Measurements from ENCODE around the gene CCNI.
A peak's percentile ranks its signal among the peaks of the same experiment; 100 is the strongest.
"Not testable (repeated sequence)": the region's sequence is repeated elsewhere in the genome, so short reads cannot be mapped to it uniquely, and the experiment has no call there.

The CCNI gene

DNA sequence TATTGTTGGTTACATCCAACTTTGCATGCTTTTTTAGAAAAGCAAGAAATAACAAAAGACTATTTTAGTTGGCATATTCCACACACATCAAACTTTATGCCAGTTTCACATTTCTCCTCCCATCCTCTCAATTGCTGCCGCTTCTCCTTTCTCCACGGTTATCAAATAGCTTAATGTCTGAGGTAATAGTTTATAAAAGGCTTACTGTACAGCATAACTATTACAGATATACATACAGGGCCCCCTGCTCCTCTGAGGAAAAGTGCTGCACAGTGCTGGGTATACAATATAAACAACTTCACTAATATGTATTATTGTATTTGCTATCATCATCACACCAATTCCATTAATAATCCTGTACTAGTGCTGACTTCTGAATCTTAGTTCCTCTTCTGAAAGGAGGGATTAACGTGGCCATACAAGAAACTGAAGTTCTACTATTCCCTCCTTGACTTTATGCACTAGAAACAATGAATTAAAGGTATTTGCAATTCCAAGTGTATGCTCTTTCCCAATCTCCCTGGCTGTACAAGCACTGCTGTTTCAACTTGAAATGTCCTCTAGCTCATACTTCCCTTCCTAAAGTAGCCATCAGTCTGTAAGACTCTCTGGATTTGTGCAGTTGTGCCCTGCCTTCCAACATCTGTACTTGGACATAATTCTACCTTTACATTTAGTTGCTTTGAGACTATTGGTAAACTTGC is 2.5 kb downstream of the CCNI start:
- DNase-seq (ENCODE audit: low read depth), result peak; percentile 31
- TF ChIP-seq, protein P1, sequence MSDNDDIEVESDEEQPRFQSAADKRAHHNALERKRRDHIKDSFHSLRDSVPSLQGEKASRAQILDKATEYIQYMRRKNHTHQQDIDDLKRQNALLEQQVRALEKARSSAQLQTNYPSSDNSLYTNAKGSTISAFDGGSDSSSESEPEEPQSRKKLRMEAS (IDR thresholded peaks at IDR 0.05; ENCODE audit: low read depth, low read length), result no peak
- TF ChIP-seq, protein P2, sequence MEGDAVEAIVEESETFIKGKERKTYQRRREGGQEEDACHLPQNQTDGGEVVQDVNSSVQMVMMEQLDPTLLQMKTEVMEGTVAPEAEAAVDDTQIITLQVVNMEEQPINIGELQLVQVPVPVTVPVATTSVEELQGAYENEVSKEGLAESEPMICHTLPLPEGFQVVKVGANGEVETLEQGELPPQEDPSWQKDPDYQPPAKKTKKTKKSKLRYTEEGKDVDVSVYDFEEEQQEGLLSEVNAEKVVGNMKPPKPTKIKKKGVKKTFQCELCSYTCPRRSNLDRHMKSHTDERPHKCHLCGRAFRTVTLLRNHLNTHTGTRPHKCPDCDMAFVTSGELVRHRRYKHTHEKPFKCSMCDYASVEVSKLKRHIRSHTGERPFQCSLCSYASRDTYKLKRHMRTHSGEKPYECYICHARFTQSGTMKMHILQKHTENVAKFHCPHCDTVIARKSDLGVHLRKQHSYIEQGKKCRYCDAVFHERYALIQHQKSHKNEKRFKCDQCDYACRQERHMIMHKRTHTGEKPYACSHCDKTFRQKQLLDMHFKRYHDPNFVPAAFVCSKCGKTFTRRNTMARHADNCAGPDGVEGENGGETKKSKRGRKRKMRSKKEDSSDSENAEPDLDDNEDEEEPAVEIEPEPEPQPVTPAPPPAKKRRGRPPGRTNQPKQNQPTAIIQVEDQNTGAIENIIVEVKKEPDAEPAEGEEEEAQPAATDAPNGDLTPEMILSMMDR (IDR thresholded peaks at IDR 0.05; ENCODE audit: low read depth, low read length), result no peak
- TF ChIP-seq POLR2A (IDR thresholded peaks at IDR 0.05; ENCODE audit: extremely low read depth, insufficient read length) (no peak), MYC (IDR thresholded peaks at IDR 0.05; ENCODE audit: low read depth, low read length) (no peak)
- peak overlapping the region; percentile 76 for H3K4me3 ChIP-seq (ENCODE audit: low read depth, low read length)

DNA sequence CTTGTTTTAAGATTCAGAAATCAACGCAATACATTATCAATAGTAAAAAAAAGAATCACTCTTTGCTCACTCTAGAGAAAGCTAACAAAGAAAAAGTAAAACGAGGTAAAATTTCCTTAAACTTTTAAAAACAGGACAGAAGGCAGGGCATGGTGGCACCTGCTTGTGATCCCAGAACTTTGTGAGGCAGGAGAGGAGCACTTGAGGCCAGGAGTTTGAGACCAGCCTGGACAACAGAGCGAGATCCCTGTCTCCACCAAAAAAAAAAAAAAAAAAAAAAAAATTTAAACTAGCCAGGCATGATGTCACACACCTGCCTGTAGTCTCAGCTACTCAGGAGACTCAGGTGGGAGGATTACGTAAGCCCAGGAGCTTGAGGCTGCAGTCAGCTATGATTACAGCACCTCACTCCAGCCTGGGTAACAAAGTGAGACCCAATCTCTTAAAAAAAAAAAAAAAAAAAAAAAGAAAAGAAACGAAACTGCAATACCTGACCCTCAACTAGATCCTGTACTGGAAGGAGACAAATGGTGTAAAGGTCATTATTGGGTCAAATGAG is 3.5 kb downstream of the CCNI start:
- TF ChIP-seq, protein P2 (IDR thresholded peaks at IDR 0.05; ENCODE audit: low read depth, low read length), result no peak
- TF ChIP-seq POLR2A (IDR thresholded peaks at IDR 0.05; ENCODE audit: extremely low read depth, insufficient read length) (no peak), MYC (IDR thresholded peaks at IDR 0.05; ENCODE audit: low read depth, low read length) (no peak)
- TF ChIP-seq, protein P1 (IDR thresholded peaks at IDR 0.05; ENCODE audit: low read depth, low read length), result no peak
- peak overlapping the region; percentile 76 for H3K4me3 ChIP-seq (ENCODE audit: low read depth, low read length)
- DNase-seq (ENCODE audit: low read depth), result no peak

DNA sequence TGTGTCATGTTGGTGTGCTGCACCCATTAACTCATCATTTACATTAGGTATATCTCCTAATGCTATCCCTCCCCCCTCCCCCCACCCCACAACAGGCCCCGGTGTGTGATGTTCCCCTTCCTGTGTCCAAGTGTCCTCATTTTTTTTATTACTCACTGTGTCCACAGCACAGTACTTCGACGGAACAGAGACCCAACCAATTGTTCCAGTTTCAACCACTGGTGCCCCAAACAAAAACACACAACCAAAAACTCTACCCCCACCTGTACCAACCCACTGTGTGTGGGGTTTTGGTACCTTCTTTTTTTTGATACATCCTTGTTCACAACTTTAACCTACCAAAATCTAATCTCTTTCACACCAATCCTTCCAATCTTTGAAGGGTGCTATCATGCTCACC is 6.3 kb downstream of the CCNI start:
- not testable (repeated sequence) for H3K4me3 ChIP-seq (ENCODE audit: low read depth, low read length); DNase-seq (ENCODE audit: low read depth)

DNA sequence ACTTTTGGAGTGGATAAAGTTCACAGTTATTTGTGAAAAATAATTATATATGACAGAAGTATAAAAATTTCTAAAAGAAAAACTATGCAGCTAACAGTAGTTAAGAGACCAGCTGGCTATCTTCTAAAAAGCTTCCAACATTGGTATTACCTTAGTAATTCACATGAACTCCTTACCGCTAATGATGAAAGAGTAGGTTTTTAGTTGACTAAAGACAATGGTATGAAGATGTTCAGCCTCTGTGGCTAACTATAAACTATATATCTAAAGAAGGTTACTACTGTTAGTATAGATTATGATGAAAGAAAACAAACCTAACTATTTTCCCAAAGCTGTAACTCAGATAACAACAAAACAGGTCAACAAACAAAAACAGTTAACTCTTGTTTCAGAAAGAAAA is 10.4 kb downstream of the CCNI start:
- TF ChIP-seq MYC (IDR thresholded peaks at IDR 0.05; ENCODE audit: low read depth, low read length), result no peak
- TF ChIP-seq, protein P2 (IDR thresholded peaks at IDR 0.05; ENCODE audit: low read depth, low read length), result no peak
- TF ChIP-seq, protein P1 (IDR thresholded peaks at IDR 0.05; ENCODE audit: low read depth, low read length), result no peak
- no peak for TF ChIP-seq POLR2A (IDR thresholded peaks at IDR 0.05; ENCODE audit: extremely low read depth, insufficient read length)
- no peak for DNase-seq (ENCODE audit: low read depth)
- no peak overlapping the region for H3K4me3 ChIP-seq (ENCODE audit: low read depth, low read length)

DNA sequence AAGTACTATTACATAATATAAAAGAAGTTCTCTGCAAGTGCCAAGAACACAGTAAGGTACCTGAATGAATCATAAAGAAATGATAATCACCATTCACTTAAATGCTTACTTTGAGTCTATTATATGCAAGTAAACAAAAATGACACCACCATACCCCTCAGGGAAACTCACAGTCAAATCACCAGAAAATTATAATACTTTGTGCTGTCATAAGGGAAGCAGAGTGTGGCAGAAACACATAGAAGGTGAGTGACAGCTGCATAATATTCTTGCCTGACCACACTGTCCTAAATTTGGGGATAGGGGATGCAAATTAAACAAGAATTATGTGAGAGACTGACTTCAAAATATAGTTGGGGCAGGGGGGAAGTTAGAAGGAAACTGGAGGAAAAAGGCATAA is 12.9 kb downstream of the CCNI start:
- TF ChIP-seq, protein P1 (IDR thresholded peaks at IDR 0.05; ENCODE audit: low read depth, low read length), result no peak
- TF ChIP-seq, protein P2 (IDR thresholded peaks at IDR 0.05; ENCODE audit: low read depth, low read length), result no peak
- no peak for TF ChIP-seq MYC (IDR thresholded peaks at IDR 0.05; ENCODE audit: low read depth, low read length)
- TF ChIP-seq POLR2A (IDR thresholded peaks at IDR 0.05; ENCODE audit: extremely low read depth, insufficient read length), result no peak
- DNase-seq (ENCODE audit: low read depth), result no peak
- no peak overlapping the region for H3K4me3 ChIP-seq (ENCODE audit: low read depth, low read length)

DNA sequence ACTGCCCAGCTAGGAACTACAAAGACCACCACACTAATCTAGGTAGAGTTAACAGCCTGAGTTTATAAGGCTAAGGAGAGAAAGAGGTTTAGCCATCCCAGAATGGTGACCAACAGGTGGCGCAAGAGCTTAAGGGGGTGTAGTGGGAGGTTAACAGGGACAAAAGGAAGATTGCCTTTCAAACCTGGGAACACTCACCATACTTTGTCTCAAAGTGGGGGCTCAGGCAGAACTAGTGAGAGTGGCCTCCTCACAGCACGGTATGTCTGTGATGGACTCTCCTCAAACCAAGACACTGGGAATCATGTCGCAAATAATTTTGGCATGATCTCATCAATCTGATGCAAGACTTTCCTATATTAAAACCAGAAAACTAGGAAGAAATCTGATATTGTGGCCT is 23.4 kb downstream of the CCNI start:
- TF ChIP-seq, protein P2 (IDR thresholded peaks at IDR 0.05; ENCODE audit: low read depth, low read length), result peak; percentile 71
- TF ChIP-seq, protein P1 (IDR thresholded peaks at IDR 0.05; ENCODE audit: low read depth, low read length), result no peak
- H3K4me3 ChIP-seq (ENCODE audit: low read depth, low read length), result no peak overlapping the region
- peak; percentile 63 for DNase-seq (ENCODE audit: low read depth)

Measured in NB4 (cell line).